MM.1S (cell line): ENCODE data around the gene AUTS2.

Experiments
- DNase-seq: peaks from one replicate; pipeline ENCODE4 v3.0.0-alpha.2; 2015
- H2AFZ ChIP-seq: fragments of 300-600 bp; sonication (generic); 2 replicates; pipeline ENCODE4 v1.6.0; 2016; ENCODE audit warnings: antibody characterized with exemption, low read length
- H3F3A ChIP-seq: fragments of 300-600 bp; sonication (generic); 2 replicates; pipeline ENCODE4 v1.6.1; 2016; ENCODE audit warnings: mild to moderate bottlenecking, antibody characterized with exemption, low read length, moderate library complexity, mixed read lengths; ENCODE audit not compliant: insufficient read depth
- H3K27ac ChIP-seq: fragments of 300-600 bp; sonication (generic); 2 replicates; pipeline ENCODE4 v1.5.1; 2016; ENCODE audit warnings: mild to moderate bottlenecking, low read length
- H3K27me3 ChIP-seq: fragments of 300-600 bp; sonication (generic); replicated peaks from 2 replicates; pipeline ENCODE4 v1.6.0; 2016; ENCODE audit warnings: low read length; ENCODE audit not compliant: insufficient read depth
- H3K36me3 ChIP-seq: fragments of 300-600 bp; sonication (generic); replicated peaks from 2 replicates; pipeline ENCODE4 v1.6.1; 2016; ENCODE audit warnings: mild to moderate bottlenecking, low read length, mixed read lengths; ENCODE audit not compliant: insufficient read depth
- H3K4me1 ChIP-seq: fragments of 300-600 bp; sonication (generic); 2 replicates; pipeline ENCODE4 v1.6.1; 2016; ENCODE audit warnings: low read length, mixed read lengths
- H3K4me2 ChIP-seq: fragments of 300-600 bp; sonication (generic); 2 replicates; pipeline ENCODE4 v1.6.0; 2016; ENCODE audit warnings: low read depth, low read length
- H3K4me3 ChIP-seq: fragments of 300-600 bp; sonication (generic); 2 replicates; pipeline ENCODE4 v1.5.1; 2016; ENCODE audit warnings: low read length, mixed read lengths
- H3K79me2 ChIP-seq: fragments of 300-600 bp; sonication (generic); 2 replicates; pipeline ENCODE4 v1.6.1; 2016; ENCODE audit warnings: mixed run types, low read length, mixed read lengths
- H3K9ac ChIP-seq: fragments of 300-600 bp; sonication (generic); 2 replicates; pipeline ENCODE4 v1.6.1; 2016; ENCODE audit warnings: low read length, mixed read lengths
- H3K9me2 ChIP-seq: fragments of 300-600 bp; sonication (generic); replicated peaks from 2 replicates; pipeline ENCODE4 v1.6.1; 2016; ENCODE audit warnings: mild to moderate bottlenecking, low read length, mixed read lengths; ENCODE audit not compliant: insufficient read depth
- H3K9me3 ChIP-seq: fragments of 300-600 bp; sonication (generic); replicated peaks from 2 replicates; pipeline ENCODE4 v1.6.1; 2016; ENCODE audit warnings: mild to moderate bottlenecking, low read length, mixed read lengths; ENCODE audit not compliant: insufficient read depth
- H4K20me1 ChIP-seq: fragments of 300-600 bp; sonication (generic); 2 replicates; pipeline ENCODE4 v1.6.1; 2016; ENCODE audit warnings: mild to moderate bottlenecking, low read length, moderate library complexity, mixed read lengths; ENCODE audit not compliant: insufficient read depth
- EZH2 ChIP-seq: fragments of 300-600 bp; sonication (generic); optimal IDR thresholded peaks from 2 replicates; pipeline ENCODE3; 2017; ENCODE audit warnings: low read depth, mild to moderate bottlenecking, antibody characterized with exemption, low read length, mixed read lengths
- EZH2phosphoT487 ChIP-seq: fragments of 300-600 bp; sonication (generic); IDR thresholded peaks from 2 replicates; pipeline ENCODE4 v1.6.1; 2018; ENCODE audit warnings: antibody characterized with exemption, low read length
- TF ChIP-seq, protein P1 (sequence below): fragments of 300-600 bp; sonication (generic); IDR thresholded peaks from 2 replicates; pipeline ENCODE4 v1.5.1; 2016; ENCODE audit warnings: antibody characterized with exemption, low read length, mixed read lengths

The AUTS2 gene

DNA sequence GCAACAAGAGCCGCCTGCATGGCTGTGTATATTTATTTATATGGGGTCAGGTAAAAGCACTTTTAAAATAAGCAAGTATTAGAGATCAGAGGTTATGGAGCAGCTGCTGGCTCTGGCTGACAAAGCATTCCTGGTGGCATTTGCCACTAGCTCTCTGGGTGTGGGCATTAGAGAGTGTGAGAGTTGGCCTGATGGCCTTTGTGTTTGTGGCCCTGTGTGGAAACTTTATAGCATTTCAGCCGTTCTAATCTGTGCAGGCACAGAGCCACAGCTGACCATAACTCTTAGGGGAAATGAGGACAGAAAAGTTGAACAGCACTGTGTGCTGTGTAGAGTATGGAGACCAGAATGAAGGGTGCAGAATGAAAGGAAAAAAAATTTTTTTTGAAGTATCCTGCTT lies 118.9 kb downstream of the AUTS2 start:
- Histone ChIP-seq H3K79me2 (no peaks in the 10 kb centered on the region), H3K4me1 (no peaks in the 10 kb centered on the region), H3K9ac (no peak overlapping the region), H3K9me2 (no peaks in the 10 kb centered on the region), H3K36me3 (no peaks in the 10 kb centered on the region), H3K4me2 (no peak overlapping the region), H3K27ac (no peak overlapping the region), H3K9me3 (no peaks in the 10 kb centered on the region), H3K27me3 (no peaks in the 10 kb centered on the region), H2AFZ (no peak overlapping the region), H3K4me3 (no peak overlapping the region), H4K20me1 (no peaks in the 10 kb centered on the region), H3F3A (no peaks in the 10 kb centered on the region)
- no peak for TF ChIP-seq EZH2phosphoT487
- TF ChIP-seq, protein P1, sequence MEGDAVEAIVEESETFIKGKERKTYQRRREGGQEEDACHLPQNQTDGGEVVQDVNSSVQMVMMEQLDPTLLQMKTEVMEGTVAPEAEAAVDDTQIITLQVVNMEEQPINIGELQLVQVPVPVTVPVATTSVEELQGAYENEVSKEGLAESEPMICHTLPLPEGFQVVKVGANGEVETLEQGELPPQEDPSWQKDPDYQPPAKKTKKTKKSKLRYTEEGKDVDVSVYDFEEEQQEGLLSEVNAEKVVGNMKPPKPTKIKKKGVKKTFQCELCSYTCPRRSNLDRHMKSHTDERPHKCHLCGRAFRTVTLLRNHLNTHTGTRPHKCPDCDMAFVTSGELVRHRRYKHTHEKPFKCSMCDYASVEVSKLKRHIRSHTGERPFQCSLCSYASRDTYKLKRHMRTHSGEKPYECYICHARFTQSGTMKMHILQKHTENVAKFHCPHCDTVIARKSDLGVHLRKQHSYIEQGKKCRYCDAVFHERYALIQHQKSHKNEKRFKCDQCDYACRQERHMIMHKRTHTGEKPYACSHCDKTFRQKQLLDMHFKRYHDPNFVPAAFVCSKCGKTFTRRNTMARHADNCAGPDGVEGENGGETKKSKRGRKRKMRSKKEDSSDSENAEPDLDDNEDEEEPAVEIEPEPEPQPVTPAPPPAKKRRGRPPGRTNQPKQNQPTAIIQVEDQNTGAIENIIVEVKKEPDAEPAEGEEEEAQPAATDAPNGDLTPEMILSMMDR = no peak
- no peak for DNase-seq

DNA sequence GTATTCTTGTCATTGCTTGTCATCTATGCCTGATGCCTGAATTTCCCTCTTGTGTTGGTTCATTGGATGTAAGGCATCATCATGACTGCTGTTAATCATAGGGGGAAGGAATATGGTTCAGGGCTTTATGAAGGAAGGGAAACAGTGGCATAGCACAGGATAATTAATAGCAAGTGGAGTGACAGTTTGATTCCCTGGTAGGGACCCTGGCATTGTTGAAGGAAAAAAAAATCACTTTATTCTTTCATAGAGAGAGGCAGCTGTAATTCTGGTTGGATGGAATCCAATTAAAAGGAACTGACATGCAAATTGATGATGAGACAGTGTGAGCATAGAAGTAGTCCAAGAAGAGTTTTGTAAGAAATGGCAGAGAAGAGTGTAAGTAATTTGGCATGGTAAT lies 121.4 kb downstream of the AUTS2 start:
- Histone ChIP-seq H3K27ac (no peak overlapping the region), H3K9me3 (no peaks in the 10 kb centered on the region), H3K4me1 (no peaks in the 10 kb centered on the region), H2AFZ (no peak overlapping the region), H3K9ac (no peak overlapping the region), H3K27me3 (no peaks in the 10 kb centered on the region), H3K4me3 (no peak overlapping the region), H3K36me3 (no peaks in the 10 kb centered on the region), H3K9me2 (no peaks in the 10 kb centered on the region), H4K20me1 (no peaks in the 10 kb centered on the region), H3F3A (no peaks in the 10 kb centered on the region), H3K79me2 (no peaks in the 10 kb centered on the region), H3K4me2 (no peak overlapping the region)
- DNase-seq = no peak
- no peak for TF ChIP-seq EZH2
- TF ChIP-seq EZH2phosphoT487 = no peak
- TF ChIP-seq, protein P1 = no peak

GRCh38 chr7:69722843-69723242 lies 124.6 kb downstream of the AUTS2 start:
- Histone ChIP-seq H3K9me2 (no peaks in the 10 kb centered on the region), H3K79me2 (no peaks in the 10 kb centered on the region), H3K4me1 (no peaks in the 10 kb centered on the region), H3K36me3 (no peaks in the 10 kb centered on the region), H3K27me3 (no peaks in the 10 kb centered on the region), H3K27ac (no peak overlapping the region), H3F3A (no peaks in the 10 kb centered on the region), H3K9me3 (no peaks in the 10 kb centered on the region), H3K9ac (no peak overlapping the region), H3K4me3 (no peak overlapping the region), H2AFZ (no peak overlapping the region), H3K4me2 (no peak overlapping the region), H4K20me1 (no peaks in the 10 kb centered on the region)
- DNase-seq = no peak
- TF ChIP-seq EZH2 (no peak), EZH2phosphoT487 (no peak)
- TF ChIP-seq, protein P1 = no peak
